Endothelial cell of umbilical vein (primary cell): Measurements from ENCODE around the gene TNFRSF1B. TPM values are rescaled to one million over a fixed set of nuclear protein-coding genes. Genes with fewer than 3 reads are reported as not detected.

Experiments
- BruUV-seq: library from RNA; stranded (reverse); fragments of 400-500 nt; replicated peaks from 2 replicates; lab custom pipeline; 2021; lab: Mats Ljungman, UMichigan
- CTCF ChIA-PET: fragments of 300-600, 350-600 bp; sonication (Branson Sonifier 250); formaldehyde crosslinking; loops from one replicate; lab custom pipeline; 2021; ENCODE audit warnings: antibody characterized with exemption, inconsistent platforms; lab: Charles Lee
- POLR2A ChIA-PET: fragments of 300-600, 350-600 bp; sonication (Branson Sonifier 250); formaldehyde crosslinking; loops from one replicate; lab custom pipeline; 2021; ENCODE audit warnings: antibody characterized with exemption, inconsistent platforms; lab: Charles Lee
- DNase-seq: peaks from one replicate; pipeline ENCODE4 v3.0.0-alpha.2; 2011; ENCODE audit warnings: low read depth, low spot score
- FAIRE-seq: peaks from 2 replicates; lab custom pipeline; 2011; peaks lifted over from hg19 to GRCh38; lab: Jason Lieb, UNC
- H2AFZ ChIP-seq: 2 replicates; pipeline ENCODE4 v1.6.0; 2012; ENCODE audit warnings: low read depth, low read length, control low read depth, inconsistent platforms
- H3K27ac ChIP-seq: 2 replicates; pipeline ENCODE4 v1.5.1; 2011; ENCODE audit warnings: low read depth, mild to moderate bottlenecking, control low read depth, low read length, moderate library complexity; ENCODE audit not compliant: insufficient read depth
- H3K27me3 ChIP-seq, 2 experiments: 2 replicates each; pipeline versions ENCODE4 v1.6.0 to v1.6.1; 2011; ENCODE audit warnings: low read length in 2 of 2, mixed read lengths in 1 of 2; ENCODE audit not compliant: control insufficient read depth in 2 of 2, insufficient read depth in 2 of 2
- H3K36me3 ChIP-seq, 2 experiments: 2 replicates in 1 of 2; 3 replicates in 1 of 2; pipeline ENCODE4 v1.5.1; 2011; ENCODE audit warnings: low read length in 2 of 2, mild to moderate bottlenecking in 1 of 2, moderate library complexity in 1 of 2; ENCODE audit not compliant: control insufficient read depth in 2 of 2, insufficient read depth in 2 of 2; ENCODE audit errors: extremely low read depth in 1 of 2
- H3K4me1 ChIP-seq: 3 replicates; pipeline ENCODE4 v1.5.1; 2011; ENCODE audit warnings: mild to moderate bottlenecking, low read length; ENCODE audit not compliant: control insufficient read depth, insufficient read depth; ENCODE audit errors: extremely low read depth
- H3K4me2 ChIP-seq: 2 replicates; pipeline ENCODE4 v1.6.1; 2011; ENCODE audit warnings: low read length, control low read depth, mixed read lengths; ENCODE audit not compliant: insufficient read depth
- H3K4me3 ChIP-seq, 3 experiments: fragments of 200-600 bp in 1 of 3; sonication (generic), shearing (Covaris generic) in 1 of 3; replicated peaks in 1 of 3; 2 replicates each; pipeline ENCODE4 v1.5.1; 2011 to 2016; ENCODE audit warnings: control low read depth in 3 of 3, low read length in 3 of 3, mild to moderate bottlenecking in 2 of 3, inconsistent platforms in 1 of 3, low read depth in 1 of 3, moderate library complexity in 1 of 3; ENCODE audit not compliant: insufficient read depth in 1 of 3
- H3K79me2 ChIP-seq: 2 replicates; pipeline ENCODE4 v1.6.0; 2012; ENCODE audit warnings: low read length, inconsistent platforms; ENCODE audit not compliant: control insufficient read depth, insufficient read depth
- H3K9ac ChIP-seq: replicated peaks from 2 replicates; pipeline ENCODE3; 2011; ENCODE audit warnings: low read length, control low read depth; ENCODE audit not compliant: insufficient read depth; ENCODE audit errors: extremely low read depth
- H3K9me1 ChIP-seq: replicated peaks from 3 replicates; pipeline ENCODE4 v1.6.0; 2011; ENCODE audit warnings: mild to moderate bottlenecking, low read length; ENCODE audit not compliant: control insufficient read depth, insufficient read depth; ENCODE audit errors: extremely low read depth
- H3K9me3 ChIP-seq: replicated peaks from 2 replicates; pipeline ENCODE4 v1.5.1; 2012; ENCODE audit warnings: low read length, inconsistent platforms; ENCODE audit not compliant: control insufficient read depth, insufficient read depth
- H4K20me1 ChIP-seq: replicated peaks from 2 replicates; pipeline ENCODE3; 2011; ENCODE audit warnings: mild to moderate bottlenecking, low read length; ENCODE audit not compliant: control insufficient read depth, insufficient read depth; ENCODE audit errors: extremely low read depth
- EZH2 ChIP-seq: IDR thresholded peaks from 2 replicates; pipeline ENCODE4 v1.6.1; 2012; ENCODE audit warnings: borderline replicate concordance, low read depth, mild to moderate bottlenecking, moderate library complexity, low read length, inconsistent platforms; ENCODE audit not compliant: severe bottlenecking
- FOS ChIP-seq: IDR thresholded peaks from 2 replicates; pipeline ENCODE4 v1.6.1; 2011; ENCODE audit warnings: mild to moderate bottlenecking, low read length, moderate library complexity, borderline replicate concordance; ENCODE audit not compliant: insufficient read depth
- GATA2 ChIP-seq: IDR thresholded peaks from 2 replicates; pipeline ENCODE4 v1.7.0; 2011; ENCODE audit warnings: low read depth, mild to moderate bottlenecking, moderate library complexity, mixed read lengths, low read length; ENCODE audit not compliant: insufficient read length, insufficient read depth
- JUN ChIP-seq: IDR thresholded peaks from 2 replicates; pipeline ENCODE4 v1.6.1; 2011; ENCODE audit warnings: borderline replicate concordance, low read depth; ENCODE audit not compliant: insufficient read length, insufficient read depth
- MYC ChIP-seq: IDR thresholded peaks from one replicate; pipeline ENCODE4 v1.6.1; 2011; ENCODE audit warnings: mild to moderate bottlenecking, low read depth, low read length
- POLR2A ChIP-seq: IDR thresholded peaks from 2 replicates; pipeline ENCODE4 v1.6.1; 2012; ENCODE audit warnings: low read depth, mild to moderate bottlenecking, control low read depth, low read length
- POLR2AphosphoS5 ChIP-seq: IDR thresholded peaks from 2 replicates; pipeline ENCODE4 v1.6.1; 2012; ENCODE audit warnings: low read depth, mild to moderate bottlenecking, control low read depth, low read length, moderate library complexity; ENCODE audit not compliant: insufficient read depth
- dilution Hi-C: fragments of 300-500 bp; cut with MboI; formaldehyde crosslinking; loops from one replicate; pipeline ENCODE4 v1.15.0; 2019; ENCODE audit warnings: low sequenced_read_pairs; ENCODE audit not compliant: extremely low pct_ligation_motif_present
- intact Hi-C: fragments of 100-400 bp; cut with micrococcal nuclease; formaldehyde crosslinking; loops from one replicate; pipeline ENCODE4 v1.10.0; 2022
- polyA plus RNA-seq, 4 experiments: library from polyadenylated mRNA; depleted of rRNA in 3 of 4; stranded (reverse) in 3 of 4; unstranded in 1 of 4; fragments of >200 nt; gene quantifications; 2 replicates each; pipeline versions ENCODE4 v1.2.1 to v1.2.3, GENCODE V29; 2011 to 2012; ENCODE audit warnings: missing spikeins in 1 of 4
- total RNA-seq: library from RNA; stranded (reverse); gene quantifications from 2 replicates; pipeline ENCODE4 v1.2.3, GENCODE V29; 2021
- TF ChIP-seq, protein P1 (sequence below): IDR thresholded peaks from 2 replicates; pipeline ENCODE4 v1.6.1; 2011; ENCODE audit not compliant: insufficient read depth, insufficient read length
- TF ChIP-seq, protein P2 (sequence below), 2 donors: IDR thresholded peaks; 1 replicate in 1 of 2; 2 replicates in 1 of 2; pipeline ENCODE4 v1.5.1; 2011; ENCODE audit warnings: low read length in 2 of 2, mild to moderate bottlenecking in 2 of 2, moderate library complexity in 2 of 2, control low read depth in 1 of 2, inconsistent platforms in 1 of 2, low read depth in 1 of 2; ENCODE audit not compliant: insufficient read depth in 1 of 2; ENCODE audit errors: extremely low read depth in 1 of 2

The TNFRSF1B gene
- total and polyA plus RNA-seq, 2 donors (not counting 3 experiments of a cell fraction or from before 2014, with no cell fraction given), result 53.6 to 65.9 TPM

DNA sequence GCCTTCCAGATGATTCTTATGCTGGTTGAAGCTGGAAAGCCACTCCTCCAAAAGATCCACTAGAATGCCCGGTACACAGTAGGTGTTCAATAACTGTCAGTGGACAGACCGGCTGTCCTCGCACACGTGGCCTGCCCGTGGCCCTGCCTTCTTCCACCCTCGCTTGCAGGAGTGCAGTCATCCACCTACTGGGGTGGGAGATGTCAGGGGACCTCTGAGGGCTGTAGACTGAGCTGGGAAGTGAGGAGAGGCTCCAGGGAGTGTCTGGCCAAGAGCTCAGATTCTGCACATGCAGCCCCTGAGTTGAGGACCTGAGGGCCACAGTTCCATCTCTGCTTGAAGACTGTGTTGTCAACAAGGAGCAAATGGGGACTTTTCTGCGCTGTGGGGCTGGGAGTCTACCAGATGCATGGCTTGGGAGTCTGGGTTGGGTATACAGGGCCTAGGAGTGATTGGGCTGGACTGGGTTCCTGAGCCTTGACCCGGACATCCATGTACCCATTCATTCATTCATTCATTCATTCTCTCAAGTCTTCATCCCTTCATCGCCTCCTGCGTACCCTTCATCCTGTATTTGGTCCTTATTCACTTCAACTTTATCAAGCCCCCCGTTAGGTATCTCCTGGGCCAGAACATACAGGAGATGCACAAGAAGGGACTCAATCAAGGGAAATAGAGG, 4.2 kb upstream of the TNFRSF1B start:
- no peaks in the 10 kb centered on the region for H3K36me3 ChIP-seq
- no peak overlapping the region for H3K27ac ChIP-seq
- intact Hi-C loops, result loop anchor here (1.0 kb wide), 2 partner anchors 22 to 29 kb away; no protein-coding TSS in a partner anchor
- H3K4me1 ChIP-seq, result peaks cover 23% of the 10 kb centered on the region
- no peak overlapping the region for H3K9ac ChIP-seq
- DNase-seq (no peak), FAIRE-seq (no peak)
- no peaks in the 10 kb centered on the region for H3K27me3 ChIP-seq
- BruUV-seq, result no TSS peak
- no peak overlapping the region for H2AFZ ChIP-seq
- ChIA-PET CTCF (interaction anchor here (0.8 to 2.3 kb wide), 7 partner anchors 9 to 46 kb away, joined by 3 to 16 read pairs (median 5); no protein-coding TSS in a partner anchor), POLR2A (interaction anchor here (0.6 kb wide), 1 partner anchor 21 kb away, joined by 4 read pairs; no protein-coding TSS in a partner anchor)
- H3K9me1 ChIP-seq, result no peaks in the 10 kb centered on the region
- no peak overlapping the region for H3K4me2 ChIP-seq
- dilution Hi-C loops, result no loop called here
- H3K9me3 ChIP-seq, result no peaks in the 10 kb centered on the region
- H4K20me1 ChIP-seq, result no peaks in the 10 kb centered on the region
- TF ChIP-seq MYC (no peak), JUN (no peak), POLR2A (no peak), EZH2 (no peak), POLR2AphosphoS5 (no peak), FOS (no peak), GATA2 (no peak)
- TF ChIP-seq, protein P1, sequence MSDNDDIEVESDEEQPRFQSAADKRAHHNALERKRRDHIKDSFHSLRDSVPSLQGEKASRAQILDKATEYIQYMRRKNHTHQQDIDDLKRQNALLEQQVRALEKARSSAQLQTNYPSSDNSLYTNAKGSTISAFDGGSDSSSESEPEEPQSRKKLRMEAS, result no peak
- TF ChIP-seq, protein P2, sequence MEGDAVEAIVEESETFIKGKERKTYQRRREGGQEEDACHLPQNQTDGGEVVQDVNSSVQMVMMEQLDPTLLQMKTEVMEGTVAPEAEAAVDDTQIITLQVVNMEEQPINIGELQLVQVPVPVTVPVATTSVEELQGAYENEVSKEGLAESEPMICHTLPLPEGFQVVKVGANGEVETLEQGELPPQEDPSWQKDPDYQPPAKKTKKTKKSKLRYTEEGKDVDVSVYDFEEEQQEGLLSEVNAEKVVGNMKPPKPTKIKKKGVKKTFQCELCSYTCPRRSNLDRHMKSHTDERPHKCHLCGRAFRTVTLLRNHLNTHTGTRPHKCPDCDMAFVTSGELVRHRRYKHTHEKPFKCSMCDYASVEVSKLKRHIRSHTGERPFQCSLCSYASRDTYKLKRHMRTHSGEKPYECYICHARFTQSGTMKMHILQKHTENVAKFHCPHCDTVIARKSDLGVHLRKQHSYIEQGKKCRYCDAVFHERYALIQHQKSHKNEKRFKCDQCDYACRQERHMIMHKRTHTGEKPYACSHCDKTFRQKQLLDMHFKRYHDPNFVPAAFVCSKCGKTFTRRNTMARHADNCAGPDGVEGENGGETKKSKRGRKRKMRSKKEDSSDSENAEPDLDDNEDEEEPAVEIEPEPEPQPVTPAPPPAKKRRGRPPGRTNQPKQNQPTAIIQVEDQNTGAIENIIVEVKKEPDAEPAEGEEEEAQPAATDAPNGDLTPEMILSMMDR (IDR thresholded peaks at IDR 0.05; ENCODE audit: extremely low read depth in 1 of 2, insufficient read depth in 1 of 2, low read depth in 1 of 2, low read length in 2 of 2), result no peak
- peaks cover 3% of the 10 kb centered on the region for H3K79me2 ChIP-seq
- H3K4me3 ChIP-seq, result no peak overlapping the region
